SU-DHL-6 (cell line): Measurements from ENCODE around the gene SELENON.

ENCODE experiments used
- CTCF ChIP-seq: fragments of 200-600 bp; sonication (generic); IDR thresholded peaks from one replicate; pipeline ENCODE4 v1.5.1; 2017; ENCODE audit warnings: antibody characterized with exemption, mild to moderate bottlenecking, low read length, moderate library complexity; ENCODE audit not compliant: insufficient read depth, poor library complexity, severe bottlenecking
- EZH2phosphoT487 ChIP-seq: fragments of 200-600 bp; sonication (generic), shearing (Covaris generic); conservative IDR thresholded peaks from 2 replicates; pipeline ENCODE4 v1.6.1; 2018; ENCODE audit warnings: mild to moderate bottlenecking, antibody characterized with exemption, low read length, moderate library complexity, mixed read lengths

- TF ChIP-seq CTCF (no peak), EZH2phosphoT487 (no peak)
Observed at GRCh38 chr1:25821112-25821476, 21.1 kb downstream of the SELENON start.
